ENCODE data around the gene TBXT. TPM values are rescaled to one million over a fixed set of nuclear protein-coding genes. Genes with fewer than 3 reads are reported as not detected.
"Not testable (repeated sequence)": the region's sequence is repeated elsewhere in the genome, so short reads cannot be mapped to it uniquely, and the experiment has no call there.

Gene TBXT
- total and polyA plus RNA-seq, 5 donors from 2014 or later: not detected

DNA sequence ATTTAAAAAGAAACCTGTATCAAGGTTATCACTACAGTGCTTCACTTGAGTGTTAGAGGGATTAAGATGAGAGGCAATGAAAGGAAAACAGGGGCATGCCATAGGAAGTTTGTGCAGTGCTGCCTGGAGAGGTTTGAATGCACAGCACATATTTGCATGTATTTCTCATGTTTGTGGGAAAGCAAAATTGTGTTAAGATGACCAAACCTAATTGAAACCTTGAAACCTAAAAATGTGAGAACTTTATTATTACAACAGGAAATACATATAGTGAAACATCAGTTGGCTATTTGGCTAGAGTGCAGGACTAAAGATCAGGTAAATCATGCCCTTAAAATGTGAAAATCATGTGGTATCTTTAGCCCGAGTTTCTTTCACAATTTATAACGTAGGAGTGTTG is 8.5 kb upstream of the TBXT start:
- H3K27ac ChIP-seq (ENCODE audit: insufficient read depth, low read length, poor library complexity, severe bottlenecking): no peak overlapping the region
- no peaks in the 10 kb centered on the region for H3K36me3 ChIP-seq (ENCODE audit: control insufficient read depth, insufficient read depth, low read length)
- H3K36me3 Mint-ChIP-seq: no peaks in the 10 kb centered on the region
- no peaks in the 10 kb centered on the region for H3K4me1 Mint-ChIP-seq
- no peaks in the 10 kb centered on the region for H3K4me1 ChIP-seq (ENCODE audit: control insufficient read depth, insufficient read depth, low read length, poor library complexity, severe bottlenecking)
- peaks cover 17% of the 10 kb centered on the region for H3K27me3 ChIP-seq (ENCODE audit: control insufficient read depth, insufficient read depth, low read length)
- no peaks in the 10 kb centered on the region for H3K9me3 Mint-ChIP-seq
- peak overlapping the region in 1 of 3 donors; percentile 83 for H3K27ac Mint-ChIP-seq
- H3K27me3 Mint-ChIP-seq: peaks cover 25% of the 10 kb centered on the region
- H3K9me3 ChIP-seq (ENCODE audit: control insufficient read depth in 2 of 2, low read length in 2 of 2): no peaks in the 10 kb centered on the region
- H3K4me3 ChIP-seq (ENCODE audit: low read depth, low read length): no peak overlapping the region
- H3K4me3 Mint-ChIP-seq: no peak overlapping the region
- DNase-seq (no peak), ATAC-seq (ENCODE audit: low read depth in 2 of 2) (no peak)

DNA sequence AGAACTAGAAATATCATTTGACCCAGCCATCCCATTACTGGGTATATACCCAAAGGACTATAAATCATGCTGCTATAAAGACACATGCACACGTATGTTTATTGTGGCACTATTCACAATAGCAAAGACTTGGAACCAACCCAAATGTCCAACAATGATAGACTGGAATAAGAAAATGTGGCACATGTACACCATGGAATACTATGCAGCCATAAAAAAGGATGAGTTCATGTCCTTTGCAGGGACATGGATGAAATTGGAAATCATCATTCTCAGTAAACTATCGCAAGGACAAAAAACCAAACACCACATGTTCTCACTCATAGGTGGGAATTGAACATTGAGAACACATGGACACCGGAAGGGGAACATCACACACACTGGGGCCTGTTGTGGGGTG is 7.4 kb upstream of the TBXT start:
- not testable (repeated sequence) for DNase-seq; H3K4me1 Mint-ChIP-seq; H3K9me3 ChIP-seq (ENCODE audit: control insufficient read depth in 2 of 2, low read length in 2 of 2); H3K36me3 Mint-ChIP-seq; H3K4me3 ChIP-seq (ENCODE audit: low read depth, low read length); ATAC-seq (ENCODE audit: low read depth in 2 of 2); H3K9me3 Mint-ChIP-seq; H3K27ac ChIP-seq (ENCODE audit: insufficient read depth, low read length, poor library complexity, severe bottlenecking); H3K27ac Mint-ChIP-seq; H3K36me3 ChIP-seq (ENCODE audit: control insufficient read depth, insufficient read depth, low read length); H3K4me3 Mint-ChIP-seq; H3K4me1 ChIP-seq (ENCODE audit: control insufficient read depth, insufficient read depth, low read length, poor library complexity, severe bottlenecking)
- H3K27me3 Mint-ChIP-seq: peaks cover 24% of the 10 kb centered on the region
- H3K27me3 ChIP-seq (ENCODE audit: control insufficient read depth, insufficient read depth, low read length): peaks cover 17% of the 10 kb centered on the region

DNA sequence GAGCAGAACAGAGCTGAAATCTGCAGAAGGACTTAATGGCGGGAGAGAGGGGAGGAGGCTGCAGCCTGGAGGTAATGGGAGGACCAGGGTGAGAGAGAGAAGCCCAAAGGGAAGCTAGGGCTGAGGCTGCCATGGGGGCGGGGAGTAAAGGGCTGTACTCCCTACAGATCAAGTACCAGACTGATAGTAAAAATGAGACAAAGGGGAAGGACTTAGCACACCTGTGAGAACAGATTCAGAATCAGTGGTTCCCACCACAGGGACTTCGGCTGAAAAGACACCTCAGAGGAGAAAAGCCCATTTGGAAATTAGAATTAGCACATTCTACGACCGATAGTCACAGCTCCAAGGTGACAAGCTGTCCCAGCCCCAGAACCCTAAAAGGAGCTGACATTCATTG is 6.4 kb upstream of the TBXT start:
- Mint-ChIP-seq H3K27me3 (peaks cover 31% of the 10 kb centered on the region), H3K4me1 (no peaks in the 10 kb centered on the region), H3K9me3 (no peaks in the 10 kb centered on the region), H3K4me3 (no peak overlapping the region), H3K27ac (no peak overlapping the region), H3K36me3 (no peaks in the 10 kb centered on the region)
- Histone ChIP-seq H3K9me3 (ENCODE audit: control insufficient read depth in 2 of 2, low read length in 2 of 2) (no peaks in the 10 kb centered on the region), H3K4me3 (ENCODE audit: low read depth, low read length) (no peak overlapping the region), H3K36me3 (ENCODE audit: control insufficient read depth, insufficient read depth, low read length) (no peaks in the 10 kb centered on the region), H3K27me3 (ENCODE audit: control insufficient read depth, insufficient read depth, low read length) (peaks cover 22% of the 10 kb centered on the region), H3K4me1 (ENCODE audit: control insufficient read depth, insufficient read depth, low read length, poor library complexity, severe bottlenecking) (no peaks in the 10 kb centered on the region), H3K27ac (ENCODE audit: insufficient read depth, low read length, poor library complexity, severe bottlenecking) (no peak overlapping the region)
- ATAC-seq (ENCODE audit: low read depth in 2 of 2): no peak
- DNase-seq: no peak

- Histone ChIP-seq H3K4me1 (ENCODE audit: control insufficient read depth, insufficient read depth, low read length, poor library complexity, severe bottlenecking) (no peaks in the 10 kb centered on the region), H3K9me3 (ENCODE audit: control insufficient read depth in 2 of 2, low read length in 2 of 2) (no peaks in the 10 kb centered on the region), H3K27me3 (ENCODE audit: control insufficient read depth, insufficient read depth, low read length) (peaks cover 22% of the 10 kb centered on the region), H3K36me3 (ENCODE audit: control insufficient read depth, insufficient read depth, low read length) (no peaks in the 10 kb centered on the region), H3K27ac (ENCODE audit: insufficient read depth, low read length, poor library complexity, severe bottlenecking) (no peak overlapping the region), H3K4me3 (ENCODE audit: low read depth, low read length) (no peak overlapping the region)
- H3K36me3 Mint-ChIP-seq: no peaks in the 10 kb centered on the region
- no peak overlapping the region for H3K27ac Mint-ChIP-seq
- H3K27me3 Mint-ChIP-seq: peaks cover 32% of the 10 kb centered on the region
- H3K9me3 Mint-ChIP-seq: no peaks in the 10 kb centered on the region
- no peak for ATAC-seq (ENCODE audit: low read depth in 2 of 2)
- peaks cover 0 to 4% (median 3%) of the 10 kb centered on the region in 4 donors for H3K4me1 Mint-ChIP-seq
- no peak overlapping the region for H3K4me3 Mint-ChIP-seq
- no peak for DNase-seq
Observed at GRCh38 chr6:166173281-166173951, 5.8 kb upstream of the TBXT start.

GRCh38 chr6:166172546-166172945 is 4.9 kb upstream of the TBXT start:
- DNase-seq: no peak
- H3K4me1 ChIP-seq (ENCODE audit: control insufficient read depth, insufficient read depth, low read length, poor library complexity, severe bottlenecking): no peaks in the 10 kb centered on the region
- H3K27me3 ChIP-seq (ENCODE audit: control insufficient read depth, insufficient read depth, low read length): peaks cover 22% of the 10 kb centered on the region
- H3K27me3 Mint-ChIP-seq: peaks cover 35% of the 10 kb centered on the region
- H3K36me3 ChIP-seq (ENCODE audit: control insufficient read depth, insufficient read depth, low read length): no peaks in the 10 kb centered on the region
- ATAC-seq (ENCODE audit: low read depth in 2 of 2): no peak
- no peak overlapping the region for H3K27ac ChIP-seq (ENCODE audit: insufficient read depth, low read length, poor library complexity, severe bottlenecking)
- H3K4me3 Mint-ChIP-seq: no peak overlapping the region
- no peaks in the 10 kb centered on the region for H3K36me3 Mint-ChIP-seq
- H3K9me3 ChIP-seq (ENCODE audit: control insufficient read depth in 2 of 2, low read length in 2 of 2): no peaks in the 10 kb centered on the region
- H3K4me1 Mint-ChIP-seq: peaks cover 0 to 6% (median 5%) of the 10 kb centered on the region in 4 donors
- no peak overlapping the region for H3K4me3 ChIP-seq (ENCODE audit: low read depth, low read length)
- H3K9me3 Mint-ChIP-seq: no peaks in the 10 kb centered on the region
- no peak overlapping the region for H3K27ac Mint-ChIP-seq

DNA sequence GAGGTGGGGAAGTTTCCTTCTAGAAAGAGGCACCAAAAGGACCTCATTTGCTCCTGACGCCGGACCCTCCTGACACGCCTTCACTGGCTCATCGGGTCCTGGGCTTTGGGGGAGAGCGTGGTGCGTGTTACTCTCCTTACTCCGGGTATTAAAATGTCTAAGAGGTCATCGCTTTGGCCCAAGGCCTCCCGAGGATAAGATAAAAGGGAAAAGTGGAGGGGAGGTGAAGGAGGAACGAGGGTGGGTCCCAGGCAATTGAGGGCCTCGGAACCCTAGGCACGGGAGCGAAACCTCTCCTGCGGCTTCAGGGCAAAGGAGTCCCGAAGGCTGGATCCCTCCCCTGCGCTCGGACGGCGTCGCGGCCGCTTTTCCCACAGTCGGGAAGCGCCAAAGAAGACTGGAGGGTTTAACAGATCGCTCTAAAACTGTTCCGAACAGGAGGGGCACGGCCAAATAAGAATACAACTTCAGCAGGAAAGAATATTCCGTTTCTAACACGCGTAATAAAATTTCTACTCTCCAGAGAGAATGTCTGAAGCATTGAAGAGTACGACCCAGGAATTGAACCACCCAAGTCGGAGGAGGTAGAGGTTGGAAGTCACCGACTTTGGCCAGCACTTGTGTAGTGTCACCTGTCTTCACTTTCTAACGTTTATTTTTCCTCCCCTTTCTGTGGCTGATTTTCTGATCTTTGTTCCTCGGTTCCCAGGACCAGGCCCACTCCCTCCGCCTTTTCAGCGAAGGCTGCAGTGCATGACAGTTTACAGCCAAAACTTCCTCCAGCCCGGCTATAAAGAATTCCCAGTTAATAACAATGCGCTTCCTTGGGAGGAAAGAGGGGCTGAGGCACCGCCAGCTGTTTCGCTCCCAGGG is 2.1 kb upstream of the TBXT start:
- H3K9me3 Mint-ChIP-seq: no peaks in the 10 kb centered on the region
- ATAC-seq (ENCODE audit: low read depth in 2 of 2) (no peak), DNase-seq (no peak)
- H3K27ac Mint-ChIP-seq: no peak overlapping the region
- peak overlapping the region in 1 of 4 donors; percentile 7 for H3K4me3 Mint-ChIP-seq
- Histone ChIP-seq H3K27me3 (ENCODE audit: control insufficient read depth, insufficient read depth, low read length) (peaks cover 27% of the 10 kb centered on the region), H3K9me3 (ENCODE audit: control insufficient read depth in 2 of 2, low read length in 2 of 2) (no peaks in the 10 kb centered on the region), H3K36me3 (ENCODE audit: control insufficient read depth, insufficient read depth, low read length) (no peaks in the 10 kb centered on the region), H3K4me1 (ENCODE audit: control insufficient read depth, insufficient read depth, low read length, poor library complexity, severe bottlenecking) (no peaks in the 10 kb centered on the region), H3K27ac (ENCODE audit: insufficient read depth, low read length, poor library complexity, severe bottlenecking) (no peak overlapping the region), H3K4me3 (ENCODE audit: low read depth, low read length) (no peak overlapping the region)
- peaks cover 43% of the 10 kb centered on the region for H3K27me3 Mint-ChIP-seq
- H3K36me3 Mint-ChIP-seq: no peaks in the 10 kb centered on the region
- H3K4me1 Mint-ChIP-seq: peaks cover 0 to 9% (median 5%) of the 10 kb centered on the region in 4 donors

DNA sequence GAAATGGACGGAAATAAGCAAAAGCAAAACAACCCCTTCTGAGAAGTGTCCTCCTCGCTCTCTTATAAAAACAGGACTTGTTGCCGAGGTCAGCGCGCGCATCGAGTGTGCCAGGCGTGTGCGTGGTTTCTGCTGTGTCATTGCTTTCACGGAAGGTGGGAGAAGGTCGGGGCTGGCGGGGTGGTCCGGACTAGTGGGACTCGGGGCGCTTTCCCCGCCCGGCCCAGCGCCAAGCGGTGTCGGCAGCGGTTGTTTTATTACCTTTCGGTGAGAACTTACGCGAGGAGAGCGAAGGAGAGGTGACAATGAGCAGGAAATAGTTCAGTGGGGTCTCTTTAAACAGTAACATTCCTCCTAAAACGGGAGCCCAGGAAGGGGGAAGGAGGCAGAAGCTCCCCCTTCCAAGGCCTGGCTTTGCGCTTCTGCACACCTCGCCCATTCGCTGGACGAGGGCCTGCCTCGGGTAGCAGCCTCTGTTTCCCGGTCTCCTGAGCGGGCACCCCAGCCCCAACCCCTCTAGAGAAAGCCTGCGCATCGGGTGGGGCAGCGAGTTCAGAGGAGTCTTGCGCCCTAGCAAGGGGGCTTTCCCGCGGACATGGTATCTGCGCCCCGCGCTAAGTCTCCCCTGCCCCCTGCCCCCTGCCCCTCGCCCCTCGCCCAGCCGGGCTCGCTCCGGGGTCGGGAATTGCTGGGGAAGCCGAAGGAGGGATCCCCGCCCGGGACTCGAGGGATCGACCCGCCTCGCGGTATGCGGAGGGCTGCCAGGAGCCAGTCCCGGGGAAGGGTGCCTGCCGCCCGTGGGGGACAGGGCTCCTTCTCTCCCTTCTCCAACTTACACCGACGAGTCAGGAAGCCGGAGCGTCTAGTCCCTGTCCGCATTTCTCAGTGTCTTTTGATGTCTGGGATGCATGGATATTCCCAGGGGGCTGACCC is 1.2 kb upstream of the TBXT start:
- no peaks in the 10 kb centered on the region for H3K9me3 Mint-ChIP-seq
- H3K9me3 ChIP-seq (ENCODE audit: control insufficient read depth in 2 of 2, low read length in 2 of 2): no peaks in the 10 kb centered on the region
- peaks cover 0 to 9% (median 5%) of the 10 kb centered on the region in 4 donors for H3K4me1 Mint-ChIP-seq
- no peaks in the 10 kb centered on the region for H3K36me3 Mint-ChIP-seq
- peaks cover 52% of the 10 kb centered on the region for H3K27me3 Mint-ChIP-seq
- peaks cover 31% of the 10 kb centered on the region for H3K27me3 ChIP-seq (ENCODE audit: control insufficient read depth, insufficient read depth, low read length)
- no peaks in the 10 kb centered on the region for H3K36me3 ChIP-seq (ENCODE audit: control insufficient read depth, insufficient read depth, low read length)
- no peak overlapping the region for H3K27ac ChIP-seq (ENCODE audit: insufficient read depth, low read length, poor library complexity, severe bottlenecking)
- ATAC-seq (ENCODE audit: low read depth in 2 of 2) (no peak), DNase-seq (no peak)
- no peak overlapping the region for H3K4me3 ChIP-seq (ENCODE audit: low read depth, low read length)
- H3K27ac Mint-ChIP-seq: no peak overlapping the region
- peak overlapping the region in 2 of 4 donors; percentile 28 to 58 for H3K4me3 Mint-ChIP-seq
- no peaks in the 10 kb centered on the region for H3K4me1 ChIP-seq (ENCODE audit: control insufficient read depth, insufficient read depth, low read length, poor library complexity, severe bottlenecking)

All from CD4-positive, CD25-positive, alpha-beta regulatory T cell (primary cell).